OCI-LY7 (cell line): Measurements from ENCODE around the gene AKAP11.

Source experiments
- CTCF ChIP-seq: fragments of 200-600 bp; sonication (generic); conservative IDR thresholded peaks from 2 replicates; pipeline ENCODE4 v1.5.1; 2014; ENCODE audit warnings: mild to moderate bottlenecking, antibody characterized with exemption, low read length, moderate library complexity, mixed read lengths
- EZH2phosphoT487 ChIP-seq: fragments of 200-600 bp; sonication (generic); IDR thresholded peaks from 2 replicates; pipeline ENCODE4 v1.6.1; 2018; ENCODE audit warnings: low read depth, borderline replicate concordance, mild to moderate bottlenecking, mixed run types, antibody characterized with exemption, low read length, moderate library complexity, mixed read lengths

DNA sequence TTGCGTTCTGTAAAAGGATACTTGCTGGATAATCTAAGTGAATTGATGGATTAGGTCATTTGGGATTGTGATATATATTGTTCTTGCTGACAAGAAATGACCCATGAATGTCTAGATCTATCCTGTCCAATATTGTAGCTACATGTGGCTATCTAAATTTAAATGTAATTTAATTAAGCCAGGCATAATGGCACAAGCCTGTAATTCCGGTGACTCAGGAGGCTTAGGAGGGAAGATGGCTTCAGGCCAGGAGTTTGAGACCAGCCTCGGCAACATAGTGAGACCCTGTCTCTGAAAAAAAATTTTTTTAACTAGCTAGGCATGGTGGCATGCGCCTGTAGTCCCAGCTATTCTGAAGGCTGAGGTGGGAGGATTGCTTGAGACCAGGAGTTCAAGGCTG, 39.3 kb upstream of the AKAP11 start:
- no peak for TF ChIP-seq CTCF
- TF ChIP-seq EZH2phosphoT487, result no peak
